Upper lobe of left lung (tissue), 4 donors: ENCODE measurements around the gene RAD17.

ENCODE experiments used
- EP300 ChIP-seq, 4 donors: sonication (generic); formaldehyde crosslinking; IDR thresholded peaks; one replicate each; pipeline ENCODE4 v1.5.1; 2017; ENCODE audit warnings: antibody characterized with exemption in 4 of 4, control low read depth in 2 of 4
- POLR2A ChIP-seq, 4 donors: fragments of 450-650 bp; IDR thresholded peaks; one replicate each; pipeline ENCODE4 v1.5.1; 2016 to 2017; ENCODE audit warnings: antibody characterized with exemption in 4 of 4, mild to moderate bottlenecking in 2 of 4

DNA sequence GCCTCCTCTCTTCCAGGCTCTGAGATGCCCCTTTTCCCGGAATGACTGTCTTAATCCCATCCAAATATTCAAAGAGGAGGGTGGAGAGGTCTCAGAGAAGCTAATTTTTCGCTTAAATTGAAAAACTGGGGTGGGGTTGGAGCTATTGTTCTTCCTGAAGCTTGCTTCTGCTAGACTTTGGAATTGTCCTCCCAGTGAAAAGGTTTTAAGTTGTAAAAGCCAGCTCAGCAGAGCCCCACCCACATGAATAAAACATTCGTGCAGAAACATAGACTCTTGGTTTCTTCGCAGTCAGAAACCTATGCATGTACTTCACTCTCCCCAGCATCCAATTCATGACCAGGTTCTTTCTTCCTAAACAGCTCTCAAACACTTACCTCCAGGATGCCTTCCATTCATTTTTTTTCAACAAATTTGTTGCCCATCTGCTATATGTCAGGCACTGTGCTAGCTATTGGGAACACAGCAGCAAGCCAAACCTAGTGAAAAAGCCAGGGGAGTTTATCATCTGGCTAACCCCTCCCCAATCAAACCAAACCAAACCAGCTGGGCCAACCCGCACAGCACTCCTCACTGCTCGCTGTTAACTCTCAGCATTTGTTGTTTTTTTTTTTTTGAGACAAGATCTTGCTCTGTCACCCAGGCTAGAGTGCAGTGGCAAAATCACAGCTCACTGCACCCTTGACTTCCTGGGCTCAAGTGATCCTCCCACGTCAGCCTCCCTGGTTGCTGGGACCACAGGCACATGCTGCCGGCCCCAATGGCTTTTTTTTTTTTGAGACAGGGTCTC, 85.0 kb downstream of the RAD17 start:
- TF ChIP-seq POLR2A (IDR thresholded peaks at IDR 0.05) (no peak), EP300 (IDR thresholded peaks at IDR 0.05) (no peak)
